ENCODE data around the gene STN1.

STN1 gene

DNA sequence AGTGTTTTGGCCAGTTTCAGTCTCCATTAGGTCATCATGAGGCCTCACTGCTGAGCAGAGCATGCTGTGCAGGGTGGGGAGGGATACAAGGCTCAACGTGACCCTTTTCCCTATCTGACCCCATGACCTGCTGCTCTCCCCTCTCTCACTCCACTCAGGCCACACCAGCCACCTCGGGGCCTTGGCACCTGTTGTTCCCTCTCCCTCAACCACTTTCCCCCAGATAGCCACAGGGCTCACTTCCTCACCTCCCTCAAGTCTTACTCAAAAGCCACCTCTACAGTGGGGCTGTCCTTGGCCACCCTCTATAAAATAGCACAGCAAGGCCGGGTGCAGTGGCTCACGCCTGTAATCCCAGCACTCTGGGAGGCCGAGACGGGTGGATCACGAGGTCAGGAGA is 76.5 kb downstream of the STN1 start:
- H3K36me3 ChIP-seq, result no peaks in the 10 kb centered on the region
- DNase-seq, result no peak
- TF ChIP-seq, protein P1, sequence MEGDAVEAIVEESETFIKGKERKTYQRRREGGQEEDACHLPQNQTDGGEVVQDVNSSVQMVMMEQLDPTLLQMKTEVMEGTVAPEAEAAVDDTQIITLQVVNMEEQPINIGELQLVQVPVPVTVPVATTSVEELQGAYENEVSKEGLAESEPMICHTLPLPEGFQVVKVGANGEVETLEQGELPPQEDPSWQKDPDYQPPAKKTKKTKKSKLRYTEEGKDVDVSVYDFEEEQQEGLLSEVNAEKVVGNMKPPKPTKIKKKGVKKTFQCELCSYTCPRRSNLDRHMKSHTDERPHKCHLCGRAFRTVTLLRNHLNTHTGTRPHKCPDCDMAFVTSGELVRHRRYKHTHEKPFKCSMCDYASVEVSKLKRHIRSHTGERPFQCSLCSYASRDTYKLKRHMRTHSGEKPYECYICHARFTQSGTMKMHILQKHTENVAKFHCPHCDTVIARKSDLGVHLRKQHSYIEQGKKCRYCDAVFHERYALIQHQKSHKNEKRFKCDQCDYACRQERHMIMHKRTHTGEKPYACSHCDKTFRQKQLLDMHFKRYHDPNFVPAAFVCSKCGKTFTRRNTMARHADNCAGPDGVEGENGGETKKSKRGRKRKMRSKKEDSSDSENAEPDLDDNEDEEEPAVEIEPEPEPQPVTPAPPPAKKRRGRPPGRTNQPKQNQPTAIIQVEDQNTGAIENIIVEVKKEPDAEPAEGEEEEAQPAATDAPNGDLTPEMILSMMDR (IDR thresholded peaks at IDR 0.05; ENCODE audit: low read depth, low read length), result no peak
- H3K4me3 ChIP-seq (ENCODE audit: low read depth, low read length), result no peak overlapping the region
- no peaks in the 10 kb centered on the region for H3K27me3 ChIP-seq
- H3K4me1 ChIP-seq, result no peaks in the 10 kb centered on the region
- no peaks in the 10 kb centered on the region for H3K9me3 ChIP-seq

DNA sequence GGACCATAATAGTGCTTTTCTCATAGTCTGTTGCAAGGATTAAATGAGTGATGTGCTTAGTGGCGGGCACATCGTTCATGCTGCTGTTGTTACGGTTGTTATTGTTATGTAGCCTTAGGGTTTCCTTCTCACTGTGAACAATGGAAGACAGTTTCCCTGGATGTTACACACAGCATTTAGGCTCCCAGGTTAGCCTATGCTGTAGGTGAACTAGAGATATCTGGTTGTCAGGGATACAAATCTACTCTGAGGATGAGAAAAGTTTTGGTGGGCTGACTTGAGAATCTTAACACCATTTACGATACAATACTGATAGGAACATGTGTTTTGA is 77.3 kb downstream of the STN1 start:
- TF ChIP-seq, protein P1 (IDR thresholded peaks at IDR 0.05; ENCODE audit: low read depth, low read length), result no peak
- no peak overlapping the region for H3K4me3 ChIP-seq (ENCODE audit: low read depth, low read length)
- no peak for DNase-seq
- no peaks in the 10 kb centered on the region for H3K9me3 ChIP-seq
- H3K36me3 ChIP-seq, result no peaks in the 10 kb centered on the region
- H3K4me1 ChIP-seq, result no peaks in the 10 kb centered on the region
- no peaks in the 10 kb centered on the region for H3K27me3 ChIP-seq

DNA sequence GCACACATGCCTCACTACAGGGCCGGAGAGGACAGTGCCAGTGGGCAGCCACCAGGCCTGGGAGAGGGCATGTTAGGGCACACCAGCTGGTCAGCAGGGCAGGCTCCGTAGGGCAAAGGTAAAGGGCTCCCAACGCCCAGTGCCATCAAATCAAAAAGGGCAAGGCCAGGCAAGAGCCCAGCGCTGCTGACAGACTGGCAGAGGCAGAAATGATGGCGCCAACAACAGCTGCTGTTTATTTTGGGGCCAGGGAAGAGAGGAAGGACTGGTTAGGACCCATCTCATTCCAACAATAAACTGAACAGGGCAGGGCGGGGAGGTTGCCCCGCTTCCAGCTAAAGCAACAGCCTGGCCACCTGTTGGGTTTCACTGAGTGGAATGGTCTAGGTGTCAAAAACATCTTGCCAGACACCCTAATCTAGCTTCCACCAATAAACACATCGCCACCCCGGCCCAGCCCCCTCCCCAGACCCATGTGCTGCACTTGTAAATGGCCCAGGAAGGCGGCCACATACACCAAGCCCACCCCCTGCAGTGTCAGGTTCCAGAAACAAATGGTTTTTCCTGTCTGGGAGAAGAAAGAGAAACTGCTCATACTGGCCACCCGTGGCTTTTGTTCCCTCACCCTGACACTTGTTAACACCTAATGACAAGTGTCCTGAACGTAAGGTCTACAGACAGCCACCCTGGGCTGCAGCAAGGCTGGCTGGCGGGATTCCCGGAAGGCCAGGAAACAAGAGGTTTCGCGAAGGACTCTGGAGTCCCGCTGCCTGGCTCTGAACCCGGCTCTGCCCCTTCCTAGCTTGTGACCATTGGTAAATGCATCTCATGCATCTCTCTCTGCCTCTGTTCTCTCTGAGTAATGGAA is 77.9 kb downstream of the STN1 start:
- Histone ChIP-seq H3K4me1 (no peaks in the 10 kb centered on the region), H3K36me3 (no peaks in the 10 kb centered on the region), H3K4me3 (ENCODE audit: low read depth, low read length) (no peak overlapping the region), H3K27me3 (no peaks in the 10 kb centered on the region), H3K9me3 (no peaks in the 10 kb centered on the region)
- TF ChIP-seq, protein P1 (IDR thresholded peaks at IDR 0.05; ENCODE audit: low read depth, low read length), result no peak
- DNase-seq, result no peak

DNA sequence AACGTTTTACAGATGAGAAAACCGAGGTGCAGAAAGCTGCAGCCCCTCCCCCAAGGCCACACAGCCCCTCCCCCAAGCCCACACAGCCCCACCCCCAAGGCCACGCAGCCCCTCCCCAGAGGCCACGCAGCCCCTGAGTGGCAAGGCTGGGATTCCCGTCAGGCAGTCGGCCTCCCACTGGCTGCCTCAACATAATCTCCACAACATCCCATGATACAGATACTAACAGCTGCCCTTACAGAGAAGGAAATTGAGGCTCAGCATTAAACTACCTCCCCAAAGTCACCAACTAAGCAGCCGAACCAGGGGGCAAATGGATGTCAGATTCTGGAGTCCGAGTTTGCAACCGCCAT is 78.5 kb downstream of the STN1 start:
- no peaks in the 10 kb centered on the region for H3K36me3 ChIP-seq
- H3K4me1 ChIP-seq, result no peaks in the 10 kb centered on the region
- TF ChIP-seq, protein P1 (IDR thresholded peaks at IDR 0.05; ENCODE audit: low read depth, low read length), result no peak
- H3K4me3 ChIP-seq (ENCODE audit: low read depth, low read length), result no peak overlapping the region
- no peaks in the 10 kb centered on the region for H3K9me3 ChIP-seq
- no peak for DNase-seq
- H3K27me3 ChIP-seq, result no peaks in the 10 kb centered on the region

DNA sequence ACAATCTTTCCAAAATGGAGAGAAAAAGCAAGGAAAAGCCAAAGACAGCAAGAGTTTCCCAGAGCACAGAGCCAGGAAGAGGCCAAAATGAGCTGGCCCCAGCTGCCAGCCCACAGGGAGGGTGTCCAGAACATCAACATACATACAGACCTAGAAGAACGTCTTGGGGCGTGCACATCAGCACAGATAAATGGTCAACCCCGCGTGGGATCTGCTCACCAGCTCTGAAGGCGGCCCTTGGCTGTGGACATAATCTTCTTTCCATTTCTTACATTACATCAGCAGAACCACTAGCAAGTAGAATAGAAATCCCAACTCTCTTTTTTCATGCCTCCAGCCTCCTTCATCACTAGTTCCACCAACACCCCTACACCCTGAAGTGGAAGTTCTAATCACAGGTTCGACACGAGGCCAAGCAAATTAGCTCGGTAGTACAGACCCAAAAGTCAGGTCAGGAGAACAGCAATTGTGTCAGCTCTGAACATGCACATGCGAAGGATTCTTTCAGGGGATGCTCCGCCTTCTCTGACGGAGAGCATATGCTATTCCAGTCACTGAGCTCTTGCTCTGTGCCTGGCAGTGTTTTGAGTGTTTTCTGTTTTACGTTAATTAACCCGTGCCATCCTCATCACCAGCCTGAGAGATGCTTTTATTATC is 79.0 kb downstream of the STN1 start:
- Histone ChIP-seq H3K4me1 (no peaks in the 10 kb centered on the region), H3K27me3 (no peaks in the 10 kb centered on the region), H3K9me3 (no peaks in the 10 kb centered on the region), H3K4me3 (ENCODE audit: low read depth, low read length) (no peak overlapping the region), H3K36me3 (no peaks in the 10 kb centered on the region)
- no peak for DNase-seq
- TF ChIP-seq, protein P1 (IDR thresholded peaks at IDR 0.05; ENCODE audit: low read depth, low read length), result no peak

DNA sequence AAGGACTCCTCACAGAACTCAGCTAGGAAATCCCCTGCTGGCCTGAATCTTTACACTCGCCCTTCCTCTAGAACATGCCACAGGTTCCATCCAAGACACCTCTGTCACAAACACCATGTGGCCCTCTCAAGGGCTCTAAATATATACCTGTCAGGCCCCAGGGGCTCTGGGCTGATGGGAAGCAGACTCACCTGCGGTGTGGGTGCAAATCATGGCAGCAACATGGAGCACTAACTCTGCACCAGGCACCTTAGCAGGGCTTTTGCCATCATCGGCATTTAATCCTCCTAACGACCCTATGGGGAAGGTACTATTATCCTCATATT is 80.0 kb downstream of the STN1 start:
- H3K4me1 ChIP-seq, result no peaks in the 10 kb centered on the region
- H3K4me3 ChIP-seq (ENCODE audit: low read depth, low read length), result no peak overlapping the region
- H3K36me3 ChIP-seq, result no peaks in the 10 kb centered on the region
- no peaks in the 10 kb centered on the region for H3K9me3 ChIP-seq
- H3K27me3 ChIP-seq, result no peaks in the 10 kb centered on the region
- TF ChIP-seq, protein P1 (IDR thresholded peaks at IDR 0.05; ENCODE audit: low read depth, low read length), result no peak
- DNase-seq, result no peak

Measured in BE2C (cell line).